ENCODE measurements around the gene G3BP2.
"Not testable (repeated sequence)": the region's sequence is repeated elsewhere in the genome, so short reads cannot be mapped to it uniquely, and the experiment has no call there.

Gene G3BP2

GRCh38 chr4:75671802-75672421 is 1.3 kb downstream of the G3BP2 start:
- no peaks in the 10 kb centered on the region for H3K9me3 Mint-ChIP-seq
- H3K36me3 Mint-ChIP-seq, result peaks cover 25% of the 10 kb centered on the region
- H3K4me3 Mint-ChIP-seq, result peak overlapping the region; percentile 99
- no peaks in the 10 kb centered on the region for H3K27me3 Mint-ChIP-seq
- no peak for ATAC-seq
- peak overlapping the region; percentile 100 for H3K27ac Mint-ChIP-seq
- peaks cover 58% of the 10 kb centered on the region for H3K4me1 Mint-ChIP-seq

DNA sequence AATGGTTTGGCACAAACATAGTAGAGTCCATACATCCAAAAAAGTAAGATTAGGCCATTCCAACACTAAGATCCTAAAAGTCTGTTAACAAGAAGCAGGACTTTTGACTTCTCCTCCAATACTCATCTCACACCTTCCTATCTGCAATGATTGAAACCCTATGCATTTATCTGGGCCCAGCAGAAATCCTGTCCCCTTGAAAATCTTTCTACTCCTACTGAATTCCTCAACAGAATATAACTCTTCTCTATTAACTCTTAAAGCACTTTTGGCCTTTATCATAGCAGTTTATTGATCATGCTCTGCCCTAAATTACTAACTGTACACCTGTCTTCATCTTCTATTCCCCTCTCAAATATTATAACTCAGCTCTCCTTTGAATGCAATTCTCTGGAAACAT is 4.6 kb downstream of the G3BP2 start:
- ATAC-seq, result no peak
- H3K9me3 Mint-ChIP-seq, result no peaks in the 10 kb centered on the region
- peaks cover 71% of the 10 kb centered on the region for H3K4me1 Mint-ChIP-seq
- H3K4me3 Mint-ChIP-seq, result no peak overlapping the region
- peak overlapping the region; percentile 5 for H3K27ac Mint-ChIP-seq
- H3K27me3 Mint-ChIP-seq, result no peaks in the 10 kb centered on the region
- peaks cover 25% of the 10 kb centered on the region for H3K36me3 Mint-ChIP-seq

GRCh38 chr4:75667636-75668035 is 5.6 kb downstream of the G3BP2 start:
- not testable (repeated sequence) for H3K4me3 Mint-ChIP-seq, ATAC-seq, H3K9me3 Mint-ChIP-seq, H3K27me3 Mint-ChIP-seq
- H3K36me3 Mint-ChIP-seq, result peaks cover 20% of the 10 kb centered on the region
- peaks cover 74% of the 10 kb centered on the region for H3K4me1 Mint-ChIP-seq
- H3K27ac Mint-ChIP-seq, result peak overlapping the region; percentile 24

DNA sequence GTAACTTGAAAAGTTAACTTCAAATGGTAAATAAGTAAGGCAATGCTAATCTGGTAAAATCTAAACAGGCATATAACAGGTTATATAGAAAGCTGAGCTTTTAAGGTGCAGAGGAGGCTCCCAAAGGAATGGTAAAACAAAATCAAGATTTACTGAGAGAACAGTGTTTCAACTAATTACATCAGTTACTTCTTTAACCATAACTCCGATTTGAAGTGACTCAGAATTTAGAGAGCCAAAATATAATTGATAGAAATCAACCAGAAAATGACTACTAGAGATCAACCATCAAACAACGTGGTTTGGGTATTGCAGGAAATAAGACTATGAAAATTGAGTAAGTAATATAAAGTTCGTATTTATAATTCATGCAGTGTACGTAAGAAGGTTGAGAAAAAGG is 6.9 kb downstream of the G3BP2 start:
- H3K9me3 Mint-ChIP-seq, result no peaks in the 10 kb centered on the region
- no peak overlapping the region for H3K4me3 Mint-ChIP-seq
- H3K36me3 Mint-ChIP-seq, result peaks cover 24% of the 10 kb centered on the region
- ATAC-seq, result no peak
- no peaks in the 10 kb centered on the region for H3K27me3 Mint-ChIP-seq
- peaks cover 69% of the 10 kb centered on the region for H3K4me1 Mint-ChIP-seq
- no peak overlapping the region for H3K27ac Mint-ChIP-seq

GRCh38 chr4:75664604-75665003 is 8.6 kb downstream of the G3BP2 start:
- ATAC-seq, H3K9me3 Mint-ChIP-seq, H3K27me3 Mint-ChIP-seq, H3K27ac Mint-ChIP-seq, H3K4me3 Mint-ChIP-seq: not testable (repeated sequence)
- H3K36me3 Mint-ChIP-seq, result peaks cover 24% of the 10 kb centered on the region
- H3K4me1 Mint-ChIP-seq, result peaks cover 52% of the 10 kb centered on the region

DNA sequence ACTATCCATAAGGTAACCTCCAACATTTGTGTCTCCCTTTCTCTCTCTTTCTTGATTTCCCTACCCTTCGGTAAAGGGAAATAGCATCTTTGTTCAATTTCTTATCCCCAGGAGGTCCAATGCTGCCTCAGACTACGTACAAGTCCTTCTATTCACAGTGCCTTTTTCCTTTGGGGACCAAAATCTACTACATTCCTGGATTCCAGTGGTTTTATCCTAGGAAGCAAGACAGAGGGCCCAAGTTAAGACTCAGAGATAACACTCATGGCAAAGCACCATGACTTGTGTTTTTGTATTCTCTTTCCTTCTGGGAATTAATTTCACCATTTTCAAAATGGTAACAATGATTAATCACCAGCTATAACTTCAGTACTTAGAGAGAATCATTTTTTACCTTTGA is 10.6 kb downstream of the G3BP2 start:
- no peaks in the 10 kb centered on the region for H3K9me3 Mint-ChIP-seq
- no peak overlapping the region for H3K27ac Mint-ChIP-seq
- H3K4me1 Mint-ChIP-seq, result peaks cover 39% of the 10 kb centered on the region
- H3K4me3 Mint-ChIP-seq, result no peak overlapping the region
- H3K36me3 Mint-ChIP-seq, result peaks cover 24% of the 10 kb centered on the region
- no peak for ATAC-seq
- H3K27me3 Mint-ChIP-seq, result no peaks in the 10 kb centered on the region

- Mint-ChIP-seq H3K4me1 (peaks cover 31% of the 10 kb centered on the region), H3K27ac (no peak overlapping the region), H3K36me3 (peaks cover 25% of the 10 kb centered on the region), H3K4me3 (no peak overlapping the region), H3K27me3 (no peaks in the 10 kb centered on the region), H3K9me3 (no peaks in the 10 kb centered on the region)
- no peak for ATAC-seq
Measured at GRCh38 chr4:75660491-75660890, 12.7 kb downstream of the G3BP2 start.

DNA sequence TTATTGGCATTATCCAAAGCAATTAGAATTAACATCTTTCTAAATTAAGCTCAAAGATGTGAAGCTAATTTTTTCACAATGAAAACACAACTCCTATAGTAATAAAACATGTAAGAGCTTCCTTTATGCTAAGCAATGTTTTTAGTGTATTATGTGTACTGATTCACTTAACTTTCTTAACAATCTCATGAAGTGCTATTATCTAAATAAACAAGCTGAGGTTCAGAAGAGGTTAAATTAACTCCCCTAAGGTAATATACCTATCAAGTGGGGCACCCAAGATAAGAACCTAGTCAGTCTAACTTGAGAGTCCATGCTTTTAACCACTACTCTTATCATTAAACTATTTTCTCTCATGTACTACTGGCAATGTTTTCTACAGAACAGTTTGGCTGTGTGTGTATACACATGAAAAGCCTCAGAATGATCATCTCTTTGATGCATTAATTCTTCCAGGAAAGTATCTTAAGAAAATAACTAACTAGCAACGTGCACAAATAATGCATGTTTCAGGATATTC is 13.6 kb downstream of the G3BP2 start:
- peaks cover 33% of the 10 kb centered on the region for H3K4me1 Mint-ChIP-seq
- no peak overlapping the region for H3K4me3 Mint-ChIP-seq
- ATAC-seq, result no peak
- H3K9me3 Mint-ChIP-seq, result no peaks in the 10 kb centered on the region
- no peak overlapping the region for H3K27ac Mint-ChIP-seq
- H3K36me3 Mint-ChIP-seq, result peaks cover 33% of the 10 kb centered on the region
- H3K27me3 Mint-ChIP-seq, result no peaks in the 10 kb centered on the region

DNA sequence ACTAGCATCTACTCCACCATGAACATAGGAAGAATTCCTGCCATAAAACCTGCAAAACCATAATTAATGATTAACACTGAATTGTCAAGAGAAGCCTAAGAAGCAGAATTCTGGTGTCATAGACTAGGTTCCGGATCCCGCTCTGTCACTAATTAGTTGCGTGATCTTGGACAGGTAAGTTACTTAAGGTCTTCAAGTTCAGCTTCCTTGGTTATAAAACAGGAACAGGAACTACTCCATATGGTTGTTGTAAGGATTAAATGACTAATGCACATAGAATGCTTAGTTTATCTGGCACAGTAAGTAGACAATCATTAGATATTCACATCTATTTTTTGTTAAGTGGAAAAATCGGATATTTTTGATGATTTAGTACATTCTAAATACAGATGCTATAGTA is 14.3 kb downstream of the G3BP2 start:
- Mint-ChIP-seq H3K9me3 (no peaks in the 10 kb centered on the region), H3K4me1 (peaks cover 33% of the 10 kb centered on the region), H3K27me3 (no peaks in the 10 kb centered on the region), H3K27ac (no peak overlapping the region), H3K4me3 (no peak overlapping the region), H3K36me3 (peaks cover 39% of the 10 kb centered on the region)
- ATAC-seq, result no peak

DNA sequence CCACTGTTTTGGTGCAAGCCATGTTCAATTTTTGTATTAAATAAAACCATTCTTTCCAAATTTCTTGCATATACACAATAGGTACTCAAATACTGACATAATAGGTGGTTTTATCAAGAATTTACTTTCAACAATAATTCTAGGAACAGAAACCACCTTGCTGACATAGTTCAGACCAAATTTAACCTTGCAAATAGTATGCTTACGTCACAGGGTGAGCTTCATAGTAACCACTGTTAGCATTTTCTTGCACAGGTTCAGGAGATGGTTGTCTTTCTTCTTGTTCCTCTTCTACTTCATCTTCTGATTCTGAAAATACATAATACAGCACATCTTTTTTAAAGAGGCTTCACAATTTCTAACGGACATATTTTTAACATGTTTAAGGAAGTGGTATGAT is 17.6 kb downstream of the G3BP2 start:
- Mint-ChIP-seq H3K36me3 (peaks cover 33% of the 10 kb centered on the region), H3K4me3 (no peak overlapping the region), H3K4me1 (peaks cover 27% of the 10 kb centered on the region), H3K9me3 (no peaks in the 10 kb centered on the region), H3K27me3 (no peaks in the 10 kb centered on the region), H3K27ac (peak overlapping the region; percentile 67)
- ATAC-seq, result peak; percentile 83

DNA sequence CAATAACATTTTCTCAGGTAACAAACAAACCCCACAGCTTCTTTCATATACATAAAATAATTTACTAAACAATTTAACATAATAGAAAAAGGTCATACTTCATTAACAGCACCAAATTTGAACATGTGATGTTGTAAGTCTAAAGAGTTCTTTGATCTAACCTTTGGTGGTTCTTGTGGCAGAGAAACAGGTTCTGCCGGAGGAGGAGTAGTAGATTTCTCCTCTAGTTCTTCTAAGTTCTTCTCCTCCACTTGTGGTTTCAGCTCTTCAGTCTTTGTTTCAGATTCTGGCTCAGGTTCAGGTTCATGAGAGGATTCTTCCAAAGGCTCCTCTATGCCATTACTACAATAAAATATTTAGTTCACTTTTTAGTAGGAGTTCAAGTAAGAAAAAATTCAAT is 18.3 kb downstream of the G3BP2 start:
- Mint-ChIP-seq H3K36me3 (peaks cover 33% of the 10 kb centered on the region), H3K27ac (peak overlapping the region; percentile 67), H3K4me3 (no peak overlapping the region), H3K4me1 (peaks cover 27% of the 10 kb centered on the region), H3K27me3 (no peaks in the 10 kb centered on the region), H3K9me3 (no peaks in the 10 kb centered on the region)
- no peak for ATAC-seq

DNA sequence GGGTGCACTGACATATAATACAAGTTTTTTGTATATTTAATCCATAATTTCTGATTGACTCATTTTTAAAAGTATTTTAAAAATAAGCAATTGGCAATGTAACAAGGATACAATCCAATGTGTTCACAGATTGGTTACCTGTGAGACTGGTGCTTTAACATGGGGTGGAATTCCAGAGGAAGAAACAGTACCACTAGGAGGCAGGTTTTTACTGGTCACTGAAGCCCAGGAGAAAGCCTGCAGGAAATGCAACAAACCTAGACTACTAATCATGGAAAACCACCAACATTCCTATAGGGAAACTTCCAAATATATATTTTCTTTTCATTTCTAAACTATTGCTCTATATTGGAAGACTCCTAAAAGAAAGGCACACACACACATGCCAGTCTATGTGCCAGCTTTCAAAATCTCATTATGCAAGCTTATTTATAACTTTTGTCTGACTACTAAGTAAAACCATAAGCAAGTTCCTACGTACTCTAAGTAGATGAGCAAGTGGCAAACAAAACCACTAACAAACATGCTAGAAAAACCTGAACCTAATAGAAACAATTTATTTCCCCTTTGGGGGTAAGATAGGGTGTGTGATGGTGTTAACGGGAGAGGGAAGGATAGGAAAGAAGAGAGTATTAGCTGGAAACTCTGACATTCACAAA is 19.2 kb downstream of the G3BP2 start:
- no peak overlapping the region for H3K4me3 Mint-ChIP-seq
- H3K4me1 Mint-ChIP-seq, result peaks cover 27% of the 10 kb centered on the region
- no peaks in the 10 kb centered on the region for H3K27me3 Mint-ChIP-seq
- H3K27ac Mint-ChIP-seq, result peak overlapping the region; percentile 67
- no peaks in the 10 kb centered on the region for H3K9me3 Mint-ChIP-seq
- H3K36me3 Mint-ChIP-seq, result peaks cover 33% of the 10 kb centered on the region
- ATAC-seq, result no peak

- ATAC-seq, result no peak
- no peaks in the 10 kb centered on the region for H3K9me3 Mint-ChIP-seq
- no peaks in the 10 kb centered on the region for H3K27me3 Mint-ChIP-seq
- H3K4me3 Mint-ChIP-seq, result no peak overlapping the region
- no peak overlapping the region for H3K27ac Mint-ChIP-seq
- peaks cover 6% of the 10 kb centered on the region for H3K4me1 Mint-ChIP-seq
- H3K36me3 Mint-ChIP-seq, result peaks cover 63% of the 10 kb centered on the region
Measured at GRCh38 chr4:75644095-75644494, 29.1 kb downstream of the G3BP2 start.

DNA sequence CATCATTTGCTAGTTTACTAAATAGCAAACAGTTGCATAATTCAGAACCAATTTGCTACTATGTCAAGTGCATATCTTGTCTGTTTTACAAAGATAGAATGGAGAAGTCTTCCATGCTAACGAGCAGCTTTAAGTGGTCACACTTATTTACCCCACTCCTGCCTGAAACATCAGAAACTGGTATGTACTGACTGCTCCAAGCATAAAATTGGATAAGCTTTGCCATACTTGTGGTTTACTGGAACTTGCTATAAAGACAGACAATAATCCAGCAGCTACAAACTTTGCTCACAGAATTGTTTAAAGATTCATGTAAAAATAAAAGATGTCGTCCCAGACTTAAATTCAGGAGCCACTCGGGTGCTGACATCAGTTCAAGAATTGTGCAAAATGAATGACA is 29.6 kb downstream of the G3BP2 start:
- H3K36me3 Mint-ChIP-seq, result peaks cover 63% of the 10 kb centered on the region
- no peak overlapping the region for H3K27ac Mint-ChIP-seq
- ATAC-seq, result no peak
- no peak overlapping the region for H3K4me3 Mint-ChIP-seq
- H3K9me3 Mint-ChIP-seq, result no peaks in the 10 kb centered on the region
- H3K4me1 Mint-ChIP-seq, result peaks cover 6% of the 10 kb centered on the region
- H3K27me3 Mint-ChIP-seq, result no peaks in the 10 kb centered on the region

DNA sequence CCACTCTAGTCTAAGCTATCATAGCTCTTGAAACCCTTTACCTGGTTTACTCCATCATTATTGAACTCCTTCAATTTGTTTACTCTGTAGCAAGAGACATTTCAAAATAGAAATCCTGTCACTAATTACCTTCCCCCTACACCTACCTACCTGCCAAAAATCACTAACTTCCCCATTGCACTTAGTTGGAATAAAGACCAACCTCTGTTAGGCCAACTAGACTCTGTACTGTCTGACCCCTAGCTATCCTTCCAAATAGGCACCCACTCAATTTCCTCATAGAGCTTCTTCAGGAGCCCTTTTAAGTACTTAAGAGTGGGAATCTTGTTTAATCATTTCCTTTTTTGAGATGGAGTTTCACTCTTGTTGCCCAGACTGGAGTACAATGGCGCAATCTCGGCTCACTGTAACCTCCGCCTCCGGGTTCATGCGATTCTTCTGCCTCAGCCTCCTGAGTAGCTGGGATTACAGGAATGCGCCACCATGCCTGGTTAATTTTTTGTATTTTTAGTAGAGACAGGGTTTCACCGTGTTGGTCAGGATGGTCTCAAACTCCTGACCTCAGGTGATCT is 34.0 kb downstream of the G3BP2 start:
- H3K27me3 Mint-ChIP-seq, result no peaks in the 10 kb centered on the region

DNA sequence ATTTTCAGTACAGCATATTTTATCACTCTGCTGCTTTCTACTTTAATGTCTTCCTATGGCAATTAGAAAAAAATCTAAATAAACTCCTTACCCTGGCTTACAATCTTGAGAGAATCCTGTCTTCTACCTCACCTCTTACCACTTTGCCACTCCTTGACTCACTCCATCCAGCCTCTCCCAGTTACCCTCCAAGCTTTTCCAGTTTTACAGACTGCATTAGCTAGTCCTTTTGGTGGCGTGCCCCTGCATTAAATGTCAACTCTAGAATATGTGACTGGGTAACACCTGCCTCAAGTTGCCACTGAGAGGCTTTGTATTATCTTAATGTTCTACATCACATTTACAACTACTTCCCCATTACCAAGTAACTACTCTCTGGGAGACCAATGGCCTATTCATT is 35.4 kb downstream of the G3BP2 start:
- no peaks in the 10 kb centered on the region for H3K27me3 Mint-ChIP-seq
- H3K4me3 Mint-ChIP-seq, result no peak overlapping the region
- no peak overlapping the region for H3K27ac Mint-ChIP-seq
- H3K4me1 Mint-ChIP-seq, result no peaks in the 10 kb centered on the region
- peaks cover 18% of the 10 kb centered on the region for H3K36me3 Mint-ChIP-seq
- H3K9me3 Mint-ChIP-seq, result no peaks in the 10 kb centered on the region
- no peak for ATAC-seq

More for the DNA sequence above, 34.0 kb downstream of the G3BP2 start:
- Mint-ChIP-seq H3K27ac (no peak overlapping the region), H3K4me3 (no peak overlapping the region), H3K4me1 (peaks cover 3% of the 10 kb centered on the region), H3K9me3 (no peaks in the 10 kb centered on the region), H3K36me3 (peaks cover 29% of the 10 kb centered on the region)
- no peak for ATAC-seq

All from stimulated activated memory B cell treated with anti-CD40 and anti-IgM and Interleukin-4, amounts not matched to agents 10 μg/mL and 1 μg/mL and 100 μg/mL, for 72 hours (primary cell).